GM06990 (cell line): Measurements from ENCODE around the gene PCA3.

Experiments used
- DNase-seq: peaks from one replicate; pipeline ENCODE4 v3.0.0-alpha.2; 2011; ENCODE audit not compliant: insufficient read length; ENCODE audit errors: extremely low read depth
- H3K27me3 ChIP-seq: replicated peaks from 2 replicates; pipeline ENCODE4 v1.6.0; 2011; ENCODE audit warnings: low read length; ENCODE audit not compliant: control insufficient read depth, insufficient read depth
- H3K36me3 ChIP-seq: 2 replicates; pipeline ENCODE4 v1.5.1; 2011; ENCODE audit warnings: low read length; ENCODE audit not compliant: control insufficient read depth, insufficient read depth
- H3K4me3 ChIP-seq: replicated peaks from 2 replicates; pipeline ENCODE4 v1.5.1; 2011; ENCODE audit warnings: low read depth, mild to moderate bottlenecking, control low read depth, low read length
- CTCF ChIP-seq: IDR thresholded peaks from 2 replicates; pipeline ENCODE4 v1.5.1; 2011; ENCODE audit warnings: low read length, control low read depth, mild to moderate bottlenecking, inconsistent platforms; ENCODE audit not compliant: insufficient read depth, poor library complexity, severe bottlenecking

PCA3 gene

DNA sequence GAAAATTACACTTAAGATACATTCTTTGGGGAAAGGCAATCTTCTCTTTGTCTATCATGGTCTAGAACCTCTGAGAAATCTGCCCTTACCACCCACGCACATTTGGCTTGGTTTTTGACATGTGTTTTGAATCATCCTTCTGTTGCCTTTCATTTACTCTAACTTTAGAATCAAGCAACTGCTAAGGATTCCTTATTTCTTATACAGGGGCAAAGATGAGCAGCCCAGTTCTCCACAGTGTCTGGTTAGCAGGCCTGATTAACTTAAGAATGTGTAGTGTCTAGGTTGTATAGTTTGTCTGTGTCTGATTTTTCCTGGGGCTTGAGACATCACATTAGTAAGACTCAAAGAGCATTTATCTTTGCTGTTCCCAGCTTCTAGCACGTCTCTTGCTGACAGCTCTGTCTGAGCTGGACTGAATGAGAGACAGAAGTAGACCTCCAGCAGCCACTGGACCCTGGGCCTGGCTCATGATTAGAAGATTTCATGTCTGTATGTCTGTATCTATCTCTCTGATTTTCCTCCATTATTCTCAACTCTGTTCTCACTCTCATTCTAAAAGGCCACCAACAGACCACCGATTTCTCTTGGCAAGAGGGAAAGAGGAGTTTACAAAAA, 31.8 kb upstream of the PCA3 start:
- TF ChIP-seq CTCF: no peak
- H3K36me3 ChIP-seq: no peaks in the 10 kb centered on the region

DNA sequence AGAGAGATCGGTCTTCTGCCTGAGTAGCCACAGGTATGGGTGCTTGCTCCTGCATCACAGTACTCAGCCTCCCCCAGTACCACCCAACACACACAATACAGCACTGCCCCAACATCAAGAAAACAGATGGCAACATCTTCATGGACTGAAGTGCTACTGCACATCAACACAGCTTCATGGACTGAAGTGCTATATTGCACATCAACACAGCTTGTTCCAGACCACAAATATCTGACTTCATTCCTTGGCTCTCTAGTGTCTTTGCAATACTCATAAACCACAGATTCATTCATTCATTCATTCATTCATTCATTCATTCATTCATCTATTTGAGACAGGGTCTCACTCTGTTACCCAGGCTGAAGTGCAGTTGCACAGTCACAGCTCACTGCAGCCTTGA, 31.1 kb upstream of the PCA3 start:
- H3K27me3 ChIP-seq: no peaks in the 10 kb centered on the region
- no peaks in the 10 kb centered on the region for H3K36me3 ChIP-seq
- no peak for TF ChIP-seq CTCF
- DNase-seq: no peak
- no peak overlapping the region for H3K4me3 ChIP-seq

More for the DNA sequence above, 31.8 kb upstream of the PCA3 start:
- Histone ChIP-seq H3K4me3 (no peak overlapping the region), H3K27me3 (no peaks in the 10 kb centered on the region)
- no peak for DNase-seq

DNA sequence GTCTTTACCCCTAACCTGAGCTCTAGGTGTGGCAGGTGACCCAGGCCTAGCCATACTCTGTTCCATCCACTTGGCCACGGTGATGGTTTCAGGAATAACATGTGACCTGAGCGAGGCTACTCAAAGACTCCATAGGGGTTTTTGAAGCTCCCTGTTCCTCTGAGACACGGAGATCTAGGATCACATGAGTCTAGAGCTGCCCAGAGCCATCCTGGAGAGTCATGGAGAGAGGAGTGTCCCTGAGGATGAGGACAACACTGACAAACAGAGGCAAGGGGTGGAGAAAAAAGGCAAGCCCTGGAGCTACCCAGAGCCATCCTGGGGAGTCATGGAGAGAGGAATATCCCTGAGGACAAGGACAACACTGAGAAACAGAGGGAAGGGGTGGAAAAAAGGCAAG, 29.5 kb upstream of the PCA3 start:
- no peak for DNase-seq
- H3K36me3 ChIP-seq: no peaks in the 10 kb centered on the region
- no peak for TF ChIP-seq CTCF
- H3K27me3 ChIP-seq: no peaks in the 10 kb centered on the region
- H3K4me3 ChIP-seq: no peak overlapping the region

- no peak for DNase-seq
- no peaks in the 10 kb centered on the region for H3K27me3 ChIP-seq
- TF ChIP-seq CTCF: no peak
- no peaks in the 10 kb centered on the region for H3K36me3 ChIP-seq
- H3K4me3 ChIP-seq: no peak overlapping the region
Measured at GRCh38 chr9:76737154-76737902, 26.9 kb upstream of the PCA3 start.

DNA sequence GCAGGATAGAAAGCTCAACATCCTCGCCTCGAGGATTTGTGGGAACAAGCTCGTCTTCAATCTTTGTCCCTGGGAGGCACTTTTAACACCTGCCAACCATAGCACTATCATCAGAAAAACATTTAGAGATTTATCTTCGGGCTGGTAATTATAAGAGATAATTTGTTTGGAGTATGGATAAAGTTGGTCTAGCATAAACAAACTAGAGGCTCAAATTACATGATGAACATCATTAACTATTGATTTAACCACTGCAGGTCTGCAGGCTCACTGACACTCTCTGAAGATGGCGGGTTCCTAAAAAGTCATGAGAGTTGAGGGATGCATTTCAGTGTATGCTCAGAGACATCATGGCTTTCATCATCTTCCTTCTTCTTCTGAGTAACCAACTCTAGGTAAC, 25.8 kb upstream of the PCA3 start:
- no peak for DNase-seq
- no peaks in the 10 kb centered on the region for H3K36me3 ChIP-seq
- TF ChIP-seq CTCF: no peak
- H3K4me3 ChIP-seq: no peak overlapping the region
- no peaks in the 10 kb centered on the region for H3K27me3 ChIP-seq
